ENCODE data around the gene CCNY. TPM values are rescaled to one million over a fixed set of nuclear protein-coding genes. Genes with fewer than 3 reads are reported as not detected.
"Not testable (repeated sequence)": the region's sequence is repeated elsewhere in the genome, so short reads cannot be mapped to it uniquely, and the experiment has no call there.

The CCNY gene
- total RNA-seq, 1 experiment from 2014 or later, result 59.1 TPM

GRCh38 chr10:35517431-35518181 is 181.3 kb downstream of the CCNY start:
- no peaks in the 10 kb centered on the region for H3K27me3 Mint-ChIP-seq (ENCODE audit: unreplicated experiment)
- no peak overlapping the region for H3K4me3 Mint-ChIP-seq (ENCODE audit: low read depth, unreplicated experiment)
- CTCF ChIA-PET, result no interaction called here
- BruUV-seq (replicated peaks), result no TSS peak
- no peaks in the 10 kb centered on the region for H3K9me3 Mint-ChIP-seq (ENCODE audit: low read depth, unreplicated experiment)
- no peak overlapping the region for H3K27ac Mint-ChIP-seq (ENCODE audit: unreplicated experiment)
- no peak for TF ChIP-seq CTCF (IDR thresholded peaks at IDR 0.05; ENCODE audit: unreplicated experiment)
- H3K4me1 Mint-ChIP-seq (ENCODE audit: low read depth, unreplicated experiment), result peaks cover 11% of the 10 kb centered on the region
- DNase-seq, result no peak
- intact Hi-C loops (cut with micrococcal nuclease; ENCODE audit: unreplicated experiment), result no loop called here
- H3K36me3 Mint-ChIP-seq (ENCODE audit: insufficient read depth, unreplicated experiment), result no peaks in the 10 kb centered on the region

GRCh38 chr10:35518187-35518586 is 181.9 kb downstream of the CCNY start:
- H3K36me3 Mint-ChIP-seq (ENCODE audit: insufficient read depth, unreplicated experiment); H3K27ac Mint-ChIP-seq (ENCODE audit: unreplicated experiment); H3K4me3 Mint-ChIP-seq (ENCODE audit: low read depth, unreplicated experiment); H3K27me3 Mint-ChIP-seq (ENCODE audit: unreplicated experiment); BruUV-seq (replicated peaks); H3K9me3 Mint-ChIP-seq (ENCODE audit: low read depth, unreplicated experiment); DNase-seq; intact Hi-C loops (cut with micrococcal nuclease; ENCODE audit: unreplicated experiment): not testable (repeated sequence)
- CTCF ChIA-PET, result interaction anchor here (0.7 kb wide), 1 partner anchor 823 kb away, joined by 5 read pairs; no protein-coding TSS in a partner anchor
- H3K4me1 Mint-ChIP-seq (ENCODE audit: low read depth, unreplicated experiment), result peaks cover 11% of the 10 kb centered on the region

DNA sequence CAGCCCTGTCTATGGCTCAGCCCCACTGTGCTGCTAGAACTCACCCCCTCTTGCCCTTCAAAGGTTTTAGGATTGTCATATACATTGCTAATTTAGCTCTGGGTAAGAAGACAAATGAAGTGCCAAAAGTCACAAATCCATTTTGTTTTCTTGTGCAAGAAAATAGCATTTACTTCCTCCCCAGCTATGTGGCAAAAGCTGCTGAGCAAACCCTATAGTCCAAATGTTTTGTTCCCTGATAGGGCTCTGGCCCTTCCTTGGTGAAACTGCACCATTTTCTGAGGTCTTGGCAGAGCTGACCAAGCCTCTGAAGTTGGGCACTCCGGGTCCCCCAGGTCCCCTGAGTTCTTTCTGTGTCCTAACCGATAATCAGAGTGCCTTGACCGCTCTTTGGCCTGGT is 184.7 kb downstream of the CCNY start:
- CTCF ChIA-PET, result interaction anchor here (0.6 kb wide), 1 partner anchor 30 kb away, joined by 3 read pairs; no protein-coding TSS in a partner anchor
- H3K9me3 Mint-ChIP-seq (ENCODE audit: low read depth, unreplicated experiment), result no peaks in the 10 kb centered on the region
- H3K4me3 Mint-ChIP-seq (ENCODE audit: low read depth, unreplicated experiment), result no peak overlapping the region
- no peak overlapping the region for H3K27ac Mint-ChIP-seq (ENCODE audit: unreplicated experiment)
- peaks cover 4% of the 10 kb centered on the region for H3K4me1 Mint-ChIP-seq (ENCODE audit: low read depth, unreplicated experiment)
- DNase-seq, result no peak
- TF ChIP-seq CTCF (IDR thresholded peaks at IDR 0.05; ENCODE audit: unreplicated experiment), result no peak
- no peaks in the 10 kb centered on the region for H3K36me3 Mint-ChIP-seq (ENCODE audit: insufficient read depth, unreplicated experiment)
- BruUV-seq (replicated peaks), result no TSS peak
- intact Hi-C loops (cut with micrococcal nuclease; ENCODE audit: unreplicated experiment), result no loop called here
- H3K27me3 Mint-ChIP-seq (ENCODE audit: unreplicated experiment), result no peaks in the 10 kb centered on the region

DNA sequence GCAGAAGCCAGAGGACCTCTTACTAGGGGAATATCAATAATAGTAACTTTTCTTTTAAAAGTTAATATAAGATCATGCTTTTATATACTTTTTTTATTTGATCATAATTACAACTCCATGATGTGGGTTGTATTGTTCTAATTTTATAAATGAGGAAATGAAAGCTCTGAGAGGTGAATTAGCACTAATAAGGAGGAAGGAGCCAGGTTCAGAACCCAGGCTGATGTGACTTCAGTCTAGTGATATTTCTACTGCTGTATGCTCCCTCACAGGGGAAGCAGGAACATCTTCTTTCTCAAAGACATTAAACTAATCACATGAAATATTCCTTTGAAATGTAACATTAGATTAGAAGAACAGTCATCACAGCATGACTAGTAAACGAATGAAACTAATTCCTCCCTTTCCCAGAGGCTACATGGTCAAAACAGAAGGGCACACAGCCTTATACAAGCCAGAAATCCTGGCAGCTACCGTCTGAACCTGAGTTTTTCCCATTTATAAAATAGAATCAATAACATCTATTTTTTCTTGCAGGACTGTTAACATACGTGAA is 187.4 kb downstream of the CCNY start:
- intact Hi-C loops (cut with micrococcal nuclease; ENCODE audit: unreplicated experiment), result no loop called here
- H3K9me3 Mint-ChIP-seq (ENCODE audit: low read depth, unreplicated experiment), result no peaks in the 10 kb centered on the region
- CTCF ChIA-PET, result no interaction called here

More for the DNA sequence above, 187.4 kb downstream of the CCNY start:
- Mint-ChIP-seq H3K27ac (ENCODE audit: unreplicated experiment) (no peak overlapping the region), H3K36me3 (ENCODE audit: insufficient read depth, unreplicated experiment) (no peaks in the 10 kb centered on the region), H3K27me3 (ENCODE audit: unreplicated experiment) (no peaks in the 10 kb centered on the region), H3K4me1 (ENCODE audit: low read depth, unreplicated experiment) (no peaks in the 10 kb centered on the region), H3K4me3 (ENCODE audit: low read depth, unreplicated experiment) (no peak overlapping the region)
- BruUV-seq (replicated peaks), result no TSS peak
- DNase-seq, result no peak
- TF ChIP-seq CTCF (IDR thresholded peaks at IDR 0.05; ENCODE audit: unreplicated experiment), result no peak

Data from Calu3 (cell line).